Activated gamma-delta T cell treated with Interleukin-2 at 50 U/mL for 16 hours (primary cell): Measurements from ENCODE around the gene PTPRR.

Experiments
- DNase-seq: peaks from one replicate; pipeline ENCODE4 v3.0.0-alpha.2; 2020

Gene PTPRR

DNA sequence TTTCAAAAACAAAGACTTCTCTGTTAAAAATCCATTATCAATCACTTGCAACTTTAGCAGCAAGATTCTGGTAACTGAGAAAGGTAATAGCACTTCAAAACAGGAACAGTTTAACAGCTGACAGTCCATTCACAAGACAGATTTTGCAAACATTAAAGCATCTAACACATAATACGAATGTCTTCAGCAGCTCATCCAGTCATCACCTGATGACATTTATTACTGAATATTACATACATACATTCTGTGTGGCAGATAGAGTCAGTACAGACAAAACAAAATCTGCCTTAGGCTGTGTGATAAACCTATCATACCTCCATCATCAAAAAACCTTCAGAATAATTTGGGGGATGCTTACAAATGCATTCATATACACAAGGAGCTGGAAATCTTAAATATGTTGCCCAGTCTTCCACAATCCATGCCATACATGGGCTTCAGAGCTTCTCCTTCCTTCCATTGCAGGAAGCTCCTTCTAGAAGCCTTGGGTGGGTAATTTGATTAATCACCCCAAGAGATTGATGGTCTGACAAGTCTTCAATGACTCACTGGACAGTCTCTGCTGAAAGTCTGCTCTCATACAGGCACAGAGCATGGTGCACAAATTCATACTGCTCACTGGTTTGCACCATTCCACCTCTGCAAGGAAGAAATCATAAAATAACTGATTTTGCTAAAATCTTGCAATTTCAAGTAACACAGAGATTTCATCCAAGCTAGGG is 281.7 kb downstream of the PTPRR start:
- no peak for DNase-seq

DNA sequence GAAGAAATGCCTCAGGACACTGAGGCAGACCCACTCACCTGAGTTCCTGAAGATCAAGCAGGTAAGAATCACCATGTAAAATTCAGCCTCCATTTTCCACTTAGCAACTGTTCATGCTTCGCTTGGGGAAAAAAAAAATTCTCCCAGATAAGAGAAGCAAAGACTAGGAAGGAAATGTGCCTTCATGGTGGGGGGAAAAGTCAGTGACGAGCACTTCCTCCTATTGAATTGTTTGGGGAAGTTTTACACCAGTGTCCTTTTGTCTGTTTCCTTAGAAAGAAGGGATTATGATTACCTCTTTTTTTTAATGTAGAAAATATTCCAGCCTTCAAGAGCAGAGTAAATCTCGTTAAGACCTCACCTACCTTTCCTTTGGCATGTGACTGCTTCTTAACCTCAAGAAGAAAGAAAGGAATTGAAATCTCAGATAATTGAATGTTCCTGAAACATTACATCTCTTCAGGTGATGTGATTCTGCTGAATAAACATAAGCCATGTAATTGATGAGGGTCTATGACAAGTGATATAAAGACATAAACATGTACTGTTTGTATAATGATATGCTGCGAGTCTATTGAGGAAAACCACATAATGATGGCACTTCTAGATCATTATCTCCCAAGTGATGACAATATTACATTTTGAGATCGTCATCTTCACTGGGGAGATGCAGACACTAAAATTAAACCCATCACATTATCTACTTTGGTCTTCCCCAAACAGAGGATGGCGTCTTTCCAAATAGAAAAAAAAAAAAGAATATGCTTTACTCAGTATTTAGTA is 283.0 kb downstream of the PTPRR start, which contains the start of gene PTPRB:
Gene PTPRB (minus strand): TSS at position 127 of the 783 bp plus-strand sequence. CDS start 34 bp downstream, at position 93.
- DNase-seq: no peak

DNA sequence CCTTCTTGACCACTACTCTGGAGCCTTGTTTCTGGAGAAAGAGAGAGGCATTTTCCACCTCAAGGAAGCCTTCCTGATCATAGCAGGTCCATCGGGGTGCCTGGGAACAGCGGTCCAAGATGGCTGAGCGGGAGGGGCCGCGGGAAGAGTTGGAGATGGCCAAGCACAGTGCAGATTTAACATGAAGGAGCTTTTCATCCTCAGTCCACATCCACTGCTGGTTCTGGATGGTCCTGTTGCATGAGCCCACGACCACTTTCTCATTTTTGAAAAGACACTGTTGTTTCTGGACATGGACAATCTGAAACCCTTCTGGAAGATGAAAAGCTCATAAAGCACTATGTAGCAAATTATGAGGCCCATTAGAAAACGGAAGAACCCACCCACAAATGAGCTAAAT is 284.8 kb downstream of the PTPRR start:
- DNase-seq: no peak

DNA sequence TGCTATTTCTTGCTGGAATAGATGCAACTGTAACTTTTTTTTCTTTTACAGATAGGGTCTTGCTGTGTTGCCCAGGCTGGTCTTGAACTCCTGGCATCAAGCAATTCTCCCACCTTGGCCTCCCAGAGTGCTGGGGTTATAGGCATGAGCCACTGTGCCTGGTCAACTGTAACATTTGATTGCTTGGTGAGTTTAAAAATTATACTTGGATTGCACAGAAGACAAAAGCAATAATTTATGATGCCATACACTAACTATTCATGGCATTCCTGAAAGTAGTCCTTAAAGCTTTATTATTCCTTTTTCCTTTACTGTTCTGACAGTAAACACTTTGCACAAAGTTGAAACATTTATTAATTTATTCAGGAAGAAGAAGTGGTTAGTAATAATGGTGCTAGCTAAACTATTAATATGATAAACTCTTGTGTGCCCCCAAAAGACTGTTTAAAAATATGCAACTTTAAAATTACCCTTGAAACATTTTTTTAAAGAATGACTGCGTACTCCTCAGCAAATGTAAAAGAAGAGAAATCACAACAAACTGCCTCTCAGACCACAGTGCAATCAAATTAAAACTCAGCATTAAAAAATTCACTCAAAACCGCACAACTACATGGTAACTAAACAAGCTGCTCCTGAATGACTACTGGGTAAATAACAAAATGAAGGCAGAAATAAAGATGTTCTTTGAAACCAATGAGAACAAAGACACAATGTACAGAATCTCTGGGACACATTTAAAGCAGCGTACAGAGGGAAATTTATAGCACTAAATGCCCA is 291.6 kb downstream of the PTPRR start:
- DNase-seq: no peak

DNA sequence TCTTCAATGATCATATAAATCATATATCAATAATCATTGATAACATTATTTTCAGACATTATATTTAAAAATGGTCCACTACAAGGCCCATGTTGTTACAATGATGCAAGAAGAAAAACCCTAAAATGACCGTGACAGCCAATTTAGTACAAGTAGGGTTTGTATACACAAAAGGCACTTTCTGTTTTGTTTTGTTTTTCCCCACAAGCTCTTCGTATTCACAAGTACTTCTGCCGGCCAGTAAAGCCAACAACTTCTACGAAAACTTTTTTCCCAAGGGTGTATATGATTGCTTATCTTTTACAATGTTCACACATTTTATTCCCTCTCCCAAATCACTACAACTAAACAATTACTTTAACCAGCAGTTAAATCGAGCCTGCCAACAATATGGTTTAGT is 292.9 kb downstream of the PTPRR start:
- DNase-seq: no peak

DNA sequence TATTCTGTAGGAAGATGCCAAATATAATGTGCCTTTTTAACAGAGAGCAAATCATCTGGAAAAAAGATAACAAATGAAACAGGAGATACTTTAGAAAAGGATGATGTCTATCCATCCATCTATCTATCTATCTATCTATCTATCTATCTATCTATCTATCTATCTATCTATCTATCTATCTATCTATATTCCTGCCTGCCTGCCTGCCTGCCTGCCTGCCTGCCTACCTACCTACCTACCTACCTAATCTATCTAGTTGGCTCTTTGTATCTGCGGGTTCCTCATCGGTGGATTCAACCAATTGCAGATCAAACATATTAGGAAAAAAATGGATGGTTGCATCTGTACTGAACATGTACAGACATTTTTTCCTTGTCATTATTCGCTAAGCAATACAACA is 294.4 kb downstream of the PTPRR start:
- no peak for DNase-seq

DNA sequence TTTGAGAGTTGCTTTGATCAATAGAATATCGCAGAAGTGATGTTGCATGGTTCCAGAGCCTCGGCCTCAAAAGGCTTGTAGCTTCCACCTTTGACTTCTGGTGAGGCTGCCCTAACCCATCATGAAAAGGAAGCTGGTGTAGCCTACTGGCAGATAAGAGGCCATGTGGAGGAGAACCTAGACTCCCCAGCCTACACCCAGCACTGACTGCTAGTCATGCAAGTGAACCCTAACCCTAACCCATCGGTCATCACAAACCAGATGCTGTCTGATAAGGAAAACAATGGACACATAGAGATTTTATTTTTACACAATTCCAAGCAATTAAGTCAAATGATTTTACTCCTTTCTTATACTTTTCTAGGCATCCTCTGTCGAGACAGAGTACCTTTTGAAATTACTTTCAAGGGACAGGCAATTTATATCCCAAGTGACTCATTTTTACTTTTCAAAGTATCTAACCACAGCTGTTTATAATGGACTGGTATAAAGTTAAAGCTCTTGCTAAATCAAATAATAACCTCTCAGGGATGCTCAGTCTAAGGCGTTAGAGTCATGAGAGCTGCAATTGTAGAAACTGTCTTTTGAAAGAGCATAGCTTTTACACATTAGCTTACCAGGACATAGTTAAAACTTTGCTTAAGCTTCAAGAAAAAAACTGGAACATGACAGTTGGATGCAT is 300.9 kb downstream of the PTPRR start:
- no peak for DNase-seq

DNA sequence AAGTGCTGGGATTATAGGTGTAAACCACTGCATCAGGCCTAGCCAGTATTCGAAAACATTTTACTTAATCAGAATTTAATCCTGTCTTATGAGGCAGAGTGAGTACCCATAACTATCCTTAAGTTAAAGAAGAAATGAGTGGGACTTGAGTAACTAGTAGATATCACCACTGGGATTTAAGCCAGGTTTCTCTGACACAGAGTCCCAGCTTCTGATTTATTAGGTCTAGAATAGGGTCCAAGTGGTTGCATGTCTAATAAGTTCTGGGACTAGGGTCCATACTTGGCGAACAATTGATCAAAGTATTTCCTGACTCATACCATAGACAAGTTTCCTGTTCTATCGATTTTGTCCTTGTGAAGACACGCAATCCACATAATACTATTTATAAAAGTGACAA is 302.2 kb downstream of the PTPRR start:
- no peak for DNase-seq

DNA sequence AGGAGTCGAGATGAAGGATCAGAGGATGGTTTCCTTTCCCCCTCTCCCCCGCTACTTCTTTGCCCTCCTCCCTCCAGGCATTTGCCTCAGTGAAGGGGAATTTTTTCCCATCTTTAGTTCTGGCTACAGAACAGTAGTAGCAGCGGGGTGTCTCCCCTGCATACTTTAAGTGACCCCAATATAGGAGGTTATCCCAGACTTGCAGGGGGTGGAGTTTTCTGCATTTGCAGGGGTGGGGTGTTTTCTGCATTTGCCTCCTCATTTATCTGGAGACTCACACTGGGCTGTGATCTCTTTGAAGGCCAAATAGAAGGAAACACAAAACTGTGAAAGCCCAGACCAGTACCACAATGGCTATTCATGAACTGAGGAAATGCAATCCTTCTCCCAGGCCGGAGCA is 303.1 kb downstream of the PTPRR start:
- DNase-seq: no peak

DNA sequence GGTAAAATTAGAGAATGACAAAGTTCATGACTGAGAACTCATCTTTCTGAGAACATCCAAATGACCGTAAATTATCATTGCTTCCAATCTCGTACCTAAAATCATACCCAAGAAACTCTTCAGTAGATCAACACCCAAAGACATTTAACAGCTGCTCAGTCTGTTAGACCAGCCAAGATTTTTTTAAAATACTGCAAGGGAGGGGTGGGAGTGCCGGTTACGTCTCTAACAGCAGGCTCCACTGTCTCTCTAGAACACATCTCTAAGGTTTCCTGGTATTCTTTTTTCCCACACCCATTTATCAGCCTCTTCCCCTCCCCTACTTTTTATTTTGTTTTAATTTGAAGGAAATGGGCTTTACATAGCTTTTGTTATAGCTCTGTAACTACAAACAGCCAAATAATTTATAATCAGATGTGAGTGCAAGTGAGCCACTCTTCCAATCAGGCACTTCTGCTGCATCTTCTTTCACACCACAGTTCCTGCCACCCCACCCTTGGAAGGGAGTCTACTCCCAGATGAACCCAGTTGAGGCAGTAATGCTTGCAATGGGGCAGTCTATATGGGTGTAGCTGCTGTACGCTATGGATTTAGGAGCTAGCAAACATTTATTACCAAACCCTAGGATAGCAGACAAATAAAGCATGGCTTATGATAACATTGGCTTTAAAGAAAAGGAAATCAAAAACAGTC is 305.2 kb downstream of the PTPRR start:
- no peak for DNase-seq

DNA sequence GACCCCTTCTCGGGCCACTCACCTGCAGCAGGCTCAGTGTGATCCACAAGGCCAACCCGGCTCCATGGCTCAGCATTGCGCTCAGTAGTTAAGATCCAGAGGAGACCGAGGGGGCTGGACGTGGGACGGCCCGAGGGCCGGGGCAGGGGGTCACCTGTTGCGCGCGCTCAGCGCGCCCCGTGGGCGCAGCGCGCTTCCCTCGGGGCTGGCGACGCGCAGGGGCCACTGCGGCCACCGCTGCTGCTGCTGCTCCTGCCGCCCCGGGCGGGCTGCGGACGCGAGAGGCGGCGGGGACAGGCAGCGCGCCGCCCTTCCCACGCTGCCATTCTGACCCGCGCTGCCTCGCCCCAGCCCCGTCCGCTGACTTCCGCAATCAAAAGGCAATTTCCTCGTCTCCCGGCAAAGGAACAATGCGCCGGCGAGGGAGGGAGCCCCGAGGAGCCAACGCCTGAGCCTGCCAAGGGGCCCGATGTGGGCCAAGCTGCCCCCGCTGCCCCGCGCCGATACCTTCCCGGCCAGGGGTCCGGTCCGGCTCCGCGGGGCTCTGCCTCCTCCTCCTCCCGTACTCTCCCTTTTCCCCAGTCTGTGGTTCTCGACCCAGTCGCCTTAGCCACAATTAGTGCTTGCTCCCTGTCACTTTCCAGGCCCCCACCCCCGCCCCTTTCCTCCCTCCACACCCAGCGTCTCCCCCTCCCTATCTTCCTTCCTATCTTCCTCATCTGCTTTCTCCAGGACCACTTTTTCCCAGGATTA is 310.6 kb downstream of the PTPRR start:
- DNase-seq: no peak

DNA sequence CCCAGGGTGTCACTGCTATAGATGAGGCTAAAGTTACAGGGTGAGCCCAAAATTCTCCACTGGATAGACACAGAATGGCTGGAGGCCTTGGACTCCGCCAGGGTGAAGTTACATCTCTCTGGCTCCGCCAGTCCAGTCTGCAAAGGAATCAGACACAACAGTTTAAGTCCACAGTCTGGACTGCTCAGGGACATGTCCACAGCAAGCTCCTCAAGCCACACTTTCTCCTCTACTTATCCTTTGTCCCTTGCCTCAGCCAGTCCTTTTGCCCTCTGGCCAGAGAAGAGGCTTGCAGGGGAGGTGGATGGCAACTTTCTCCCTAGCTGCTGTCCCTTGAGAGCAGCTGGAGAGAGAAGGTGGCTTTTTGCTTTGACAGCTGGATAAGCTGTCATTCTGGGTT is 311.3 kb downstream of the PTPRR start:
- no peak for DNase-seq

DNA sequence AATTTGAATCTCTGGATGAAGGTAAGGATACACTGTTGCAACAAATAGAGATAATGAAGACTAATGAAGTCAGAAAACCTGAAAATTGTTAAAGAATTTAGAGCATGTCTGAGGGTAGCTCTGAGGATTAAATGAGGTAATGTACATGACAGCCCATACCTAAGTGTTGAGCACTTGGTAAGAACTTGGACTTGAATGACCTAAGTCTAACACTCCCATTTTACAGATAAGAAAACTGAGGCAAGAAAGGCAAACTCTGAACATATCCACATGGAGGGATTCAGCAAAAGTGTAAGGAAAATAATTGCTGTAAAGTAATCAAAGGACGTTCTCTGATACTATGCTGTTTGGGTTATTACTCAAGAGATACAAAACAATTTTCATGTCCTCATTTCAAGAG is 312.4 kb downstream of the PTPRR start:
- DNase-seq: no peak

DNA sequence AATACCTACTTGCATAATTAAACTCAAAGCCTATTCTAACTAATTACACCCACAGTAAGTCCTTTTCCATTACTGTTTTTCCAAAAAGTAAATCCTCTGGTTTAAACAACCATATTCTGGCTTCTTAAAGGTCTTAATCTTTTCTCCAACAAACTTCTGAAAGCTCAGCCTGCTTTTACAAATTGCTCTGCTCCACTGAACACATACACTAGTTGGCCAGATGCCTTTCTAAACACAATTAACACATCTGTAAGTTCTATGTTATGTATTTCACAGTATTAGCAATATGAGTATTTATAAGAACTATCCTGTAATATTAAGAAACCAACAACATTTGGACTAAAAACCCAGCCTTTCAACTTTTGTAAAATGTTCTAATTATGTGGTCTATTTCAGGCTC is 313.4 kb downstream of the PTPRR start:
- DNase-seq: no peak

DNA sequence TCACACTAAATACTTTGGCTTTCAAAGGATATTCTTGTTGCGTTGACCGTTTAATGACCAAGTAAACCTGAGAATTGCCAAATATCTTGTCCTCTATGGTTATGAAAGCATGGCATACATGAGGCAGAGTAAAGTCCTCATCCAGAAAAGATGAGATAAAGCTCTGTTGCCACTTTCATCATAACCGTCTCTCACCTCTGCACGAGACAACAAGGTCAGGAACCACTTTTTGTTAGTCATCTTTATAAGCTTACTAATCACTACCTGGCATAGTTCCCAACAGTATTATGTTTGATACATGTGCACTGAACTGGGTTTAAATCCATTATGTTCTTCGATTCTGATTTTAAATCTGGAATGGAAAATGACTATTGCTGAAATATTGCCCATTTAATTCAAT is 314.6 kb downstream of the PTPRR start:
- no peak for DNase-seq

DNA sequence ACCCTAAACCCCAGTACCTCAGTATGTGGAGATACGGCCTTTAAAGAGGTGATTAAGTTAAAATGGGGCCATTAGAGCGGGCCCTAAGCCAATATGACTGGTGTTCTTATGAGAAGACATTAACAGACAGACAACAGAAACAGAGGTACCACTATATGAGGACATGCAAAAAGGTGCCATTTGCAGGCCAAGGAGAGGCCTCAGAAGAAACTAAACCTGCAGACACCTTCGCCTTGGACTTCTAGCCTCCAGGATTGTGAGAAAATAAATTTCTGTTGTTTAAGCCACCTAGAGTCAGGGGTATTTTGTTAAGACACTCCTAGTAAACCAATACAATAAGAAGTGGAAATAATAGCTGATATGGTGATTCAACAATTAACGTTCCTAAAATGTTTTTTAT is 315.9 kb downstream of the PTPRR start:
- no peak for DNase-seq

DNA sequence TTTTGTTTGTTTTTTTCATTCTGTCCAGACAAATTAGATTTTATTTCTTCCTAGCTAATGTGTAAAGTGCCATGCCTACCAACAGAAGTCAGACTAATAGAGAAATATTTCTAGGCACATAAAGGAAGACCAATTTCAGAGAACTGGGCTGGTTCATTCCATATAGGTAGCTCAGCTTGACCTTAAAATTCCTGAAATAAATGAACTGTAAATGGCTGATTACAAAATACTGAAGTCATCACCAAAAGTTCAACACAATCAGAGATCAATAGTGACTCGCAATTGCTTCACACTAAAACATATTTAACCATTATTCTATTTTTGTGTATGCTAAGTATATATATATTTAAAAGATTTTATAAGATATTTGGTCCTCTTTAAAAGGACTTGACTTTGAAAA is 317.5 kb downstream of the PTPRR start:
- no peak for DNase-seq

DNA sequence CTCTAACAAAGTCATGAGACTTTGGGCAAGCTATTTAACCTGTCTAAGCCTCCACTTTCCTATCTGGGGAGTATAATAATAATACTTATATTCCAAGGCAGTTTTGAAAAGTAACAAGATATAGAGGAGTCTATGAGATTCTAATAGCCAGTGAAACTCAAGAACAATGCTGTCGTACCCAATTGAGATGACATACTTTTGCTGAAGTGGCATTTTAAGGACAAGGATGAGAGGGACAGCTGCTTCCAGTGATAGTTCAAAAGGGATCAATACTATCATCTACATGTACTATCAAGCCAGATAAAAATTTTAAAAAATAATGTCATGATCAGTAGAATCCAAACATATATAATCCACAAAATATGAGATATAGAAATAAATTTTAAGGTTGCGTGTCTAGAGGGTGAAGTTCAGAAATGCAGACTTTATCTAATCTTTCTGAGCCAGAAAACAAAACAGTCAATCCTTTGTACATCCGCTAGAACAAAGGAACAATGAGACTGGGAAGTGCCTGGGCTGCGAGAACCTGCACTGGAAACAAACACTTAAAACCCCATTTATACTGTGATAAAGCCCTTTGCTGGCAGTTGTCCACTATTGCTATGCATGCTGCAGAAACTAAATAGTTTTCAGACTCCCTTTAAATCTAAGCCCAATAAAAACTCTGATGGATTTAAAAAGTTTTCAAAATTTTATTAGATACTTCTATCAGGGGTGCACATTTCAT is 321.9 kb downstream of the PTPRR start:
- DNase-seq: no peak

DNA sequence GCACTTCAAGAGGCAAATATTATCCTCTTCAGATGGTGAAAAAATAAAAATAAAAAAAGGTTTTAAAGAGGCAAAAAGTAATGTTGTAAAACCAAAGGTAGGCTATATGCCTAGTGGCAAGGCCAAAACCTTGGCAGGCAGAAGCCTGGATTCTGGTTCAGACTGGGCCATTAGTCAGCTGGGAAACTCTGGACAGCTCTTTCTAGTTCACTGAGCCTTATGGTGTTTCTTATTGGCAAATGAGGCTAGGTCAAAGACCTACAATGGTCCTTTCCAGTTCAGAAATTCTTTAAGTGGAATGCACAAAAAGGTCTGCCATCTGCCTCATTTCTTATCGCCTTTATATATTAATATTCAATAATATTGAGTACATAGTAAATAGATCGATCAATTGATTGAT is 327.9 kb downstream of the PTPRR start:
- no peak for DNase-seq

DNA sequence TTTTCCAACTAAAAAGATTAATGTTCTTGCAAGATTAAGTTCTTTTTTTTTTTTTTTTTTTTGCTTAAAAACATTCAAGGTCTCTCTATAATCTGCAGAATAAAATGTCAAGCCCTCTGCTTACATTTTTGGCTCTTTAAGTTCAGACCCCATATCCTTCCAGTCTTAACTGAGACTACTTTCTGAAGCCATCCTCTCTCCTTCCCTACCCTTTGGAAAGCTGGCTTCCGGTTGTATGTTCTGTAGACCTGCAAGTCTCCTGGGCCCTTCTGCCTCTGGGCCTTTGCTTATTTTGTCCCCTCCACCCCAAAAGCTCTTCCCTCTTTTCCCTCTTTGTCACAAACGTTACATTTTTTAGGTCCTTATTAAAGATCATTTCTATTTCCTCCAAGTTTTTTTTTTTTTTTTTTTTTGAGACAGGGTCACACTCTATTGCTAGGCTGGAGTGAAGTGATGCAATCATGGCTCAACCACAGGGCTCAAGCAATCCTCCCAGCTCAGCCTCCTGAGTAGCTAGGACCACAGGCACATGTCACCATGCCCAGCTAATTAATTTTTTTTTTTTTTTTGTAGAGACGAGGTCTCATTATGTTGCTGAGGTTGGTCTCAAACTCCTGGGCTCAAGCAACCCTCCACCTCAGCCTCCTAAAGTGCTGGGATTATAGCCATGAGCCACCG is 329.9 kb downstream of the PTPRR start:
- no peak for DNase-seq
